HT-29 (cell line): Measurements from ENCODE around the gene UROD. TPM values are rescaled to one million over a fixed set of nuclear protein-coding genes. Genes with fewer than 3 reads are reported as not detected.
"Not testable (repeated sequence)": the region's sequence is repeated elsewhere in the genome, so short reads cannot be mapped to it uniquely, and the experiment has no call there.

Experiments used
- DNase-seq: peaks from one replicate; pipeline ENCODE4 v3.0.0-alpha.2; 2015; ENCODE audit warnings: low spot score
- total RNA-seq: library from RNA; depleted of rRNA; stranded (reverse); fragments of >200 nt; shearing (Covaris generic); gene quantifications from 2 replicates; pipeline ENCODE4 v1.2.3, GENCODE V29; 2014; rRNA removed

UROD gene
- total RNA-seq, 1 experiment from 2014 or later, result 98.8 TPM

- no peak for DNase-seq
Measured at GRCh38 chr1:45038661-45039364, 26.8 kb downstream of the UROD start.

DNA sequence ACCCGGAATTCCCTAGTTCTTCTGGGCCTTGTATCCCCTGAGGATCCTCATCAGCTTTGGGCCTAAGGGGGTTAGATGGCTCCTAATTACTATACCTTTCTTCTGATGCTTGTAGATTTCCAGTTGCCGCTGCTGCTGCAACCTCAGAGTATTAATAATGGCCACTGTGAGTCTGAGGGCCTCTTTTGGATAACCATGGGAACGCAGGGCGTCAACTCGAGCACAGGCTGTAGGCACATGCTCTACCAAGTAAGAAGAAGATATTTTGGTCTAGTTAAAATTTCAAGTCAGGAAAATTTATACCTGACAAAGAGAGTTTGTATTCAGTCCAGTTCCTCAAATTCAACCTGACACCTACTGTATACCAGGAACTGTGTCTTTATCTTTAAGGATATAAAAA lies 28.2 kb downstream of the UROD start:
- DNase-seq, result no peak

GRCh38 chr1:45043094-45043493 lies 31.0 kb downstream of the UROD start:
- no peak for DNase-seq

- no peak for DNase-seq
Measured at GRCh38 chr1:45044916-45045315, 32.9 kb downstream of the UROD start.

GRCh38 chr1:45047032-45047431 lies 35.0 kb downstream of the UROD start:
- no peak for DNase-seq

DNA sequence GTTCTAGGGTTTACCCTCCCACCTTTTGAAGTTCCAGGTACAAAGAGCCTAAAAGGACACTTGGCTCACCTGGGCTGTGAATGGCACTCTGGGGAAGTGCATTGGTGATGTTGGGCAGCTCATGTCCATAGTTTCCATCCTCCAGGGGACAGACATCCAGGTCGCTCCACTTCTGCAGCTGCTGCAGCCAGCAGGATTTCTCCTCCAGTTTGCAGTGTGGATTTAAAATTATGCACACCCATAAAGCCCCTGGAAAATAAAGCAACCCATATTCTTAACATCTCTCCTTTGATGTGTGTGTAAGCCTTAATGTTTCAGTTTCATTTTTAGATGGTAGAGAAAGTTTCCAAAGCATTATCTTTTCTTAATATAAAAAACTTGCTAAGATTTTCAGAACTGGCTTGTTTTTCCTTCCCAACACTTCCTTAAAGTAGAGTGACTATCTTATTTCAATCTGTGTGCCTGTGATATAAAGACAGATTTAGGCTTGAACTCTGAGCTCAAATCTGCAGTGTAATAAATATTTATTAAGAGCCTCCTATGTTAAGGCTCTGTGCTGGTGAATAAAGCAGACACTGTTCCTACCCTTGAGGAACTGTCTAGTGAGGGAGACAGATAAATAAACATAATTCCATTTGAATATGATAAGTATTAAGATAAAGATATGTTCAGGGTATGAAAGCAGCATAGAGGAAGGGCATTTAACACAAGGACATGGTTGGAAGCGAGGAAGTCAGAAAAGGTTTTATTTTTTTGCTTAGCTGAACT lies 39.1 kb downstream of the UROD start:
- DNase-seq, result no peak

DNA sequence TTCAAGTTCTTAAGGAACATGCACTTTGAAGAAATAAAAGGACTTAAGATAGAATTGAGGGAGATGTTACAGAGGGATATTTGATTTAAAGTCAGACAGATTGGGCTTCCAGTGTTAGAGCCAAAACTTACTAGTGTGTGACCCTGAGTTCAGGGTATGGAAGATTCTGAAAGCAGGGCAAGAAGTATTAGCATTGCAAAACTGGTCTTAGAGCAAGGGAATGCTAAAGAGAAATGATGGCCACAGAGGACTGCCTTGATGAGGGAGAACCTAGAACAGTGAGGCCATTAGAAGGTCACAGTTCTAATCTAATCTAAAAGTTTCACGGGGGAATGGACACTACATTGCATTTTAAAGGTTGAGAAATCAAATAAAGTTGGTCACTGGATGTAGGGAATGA lies 45.5 kb downstream of the UROD start:
- no peak for DNase-seq

DNA sequence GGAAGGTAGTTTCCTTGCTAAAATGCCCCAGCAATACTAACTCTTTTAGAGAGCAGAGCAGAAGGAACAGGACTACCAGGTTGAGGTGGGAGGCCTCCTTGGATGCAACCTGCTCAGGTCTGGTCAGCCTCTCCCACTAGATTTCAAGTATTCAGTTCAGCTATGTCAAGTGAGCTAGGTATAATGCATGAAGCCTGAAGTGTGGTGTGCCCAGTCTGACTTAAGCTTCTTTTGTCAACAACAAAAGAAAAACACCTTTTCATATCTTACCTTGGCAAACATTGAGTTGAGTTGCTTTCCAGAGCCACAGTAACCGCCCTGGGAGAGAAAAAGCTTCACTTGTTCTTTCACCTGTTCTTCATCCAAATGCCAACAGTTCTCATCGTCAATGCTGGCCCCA lies 47.8 kb downstream of the UROD start:
- DNase-seq, result no peak

DNA sequence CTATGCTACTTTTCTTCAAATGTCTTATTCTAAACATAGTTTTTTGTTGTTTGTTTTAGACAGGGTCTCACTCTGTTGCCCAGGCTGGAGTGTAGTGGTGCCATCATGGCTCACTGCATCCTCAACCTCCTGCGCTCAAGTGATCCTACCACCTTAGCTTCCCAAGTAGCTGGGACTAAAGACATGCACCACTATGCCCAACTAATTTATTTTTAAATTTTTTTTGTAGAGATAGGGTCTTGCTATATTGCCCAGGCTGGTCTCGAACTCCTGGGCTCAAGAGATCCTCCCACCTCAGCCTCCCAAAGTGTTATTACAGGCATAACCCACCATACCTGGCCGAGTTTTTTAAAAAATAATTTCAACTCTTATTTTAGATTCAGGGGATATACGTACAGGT lies 50.4 kb downstream of the UROD start:
- not testable (repeated sequence) for DNase-seq

DNA sequence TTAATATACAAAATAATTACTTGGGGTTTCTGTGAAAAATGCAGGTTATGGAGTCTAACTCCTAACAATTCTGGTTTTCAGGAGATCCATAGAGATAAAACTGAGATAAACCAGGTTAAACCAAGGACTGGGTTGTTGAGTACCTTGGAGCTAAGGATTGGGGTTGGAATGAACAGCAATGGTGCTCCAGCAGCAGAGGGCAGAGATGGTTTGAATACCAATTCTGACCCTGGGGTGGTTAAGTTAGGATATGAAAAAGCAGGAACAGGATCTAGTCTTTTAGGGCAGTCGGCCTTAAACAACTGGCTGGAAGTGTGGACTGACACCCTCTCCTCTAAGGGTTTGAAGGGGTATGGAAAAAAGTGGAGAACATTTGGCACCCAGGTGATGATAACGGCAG lies 53.0 kb downstream of the UROD start:
- no peak for DNase-seq

Other genes starting within 250 kb of the UROD start
- gene RPS8, start 236.7 kb upstream of the UROD start, total RNA-seq, result 1,326 and 1,606 TPM in 2 replicates
- gene BEST4, start 224.1 kb upstream of the UROD start, total RNA-seq, result 0.31 and 0.33 TPM in 2 replicates
- 135 and 137 TPM in 2 replicates for gene PLK3, start 211.9 kb upstream of the UROD start, total RNA-seq
- gene DYNLT4, start 204.9 kb upstream of the UROD start, total RNA-seq, result 3.4 and 10.4 TPM in 2 replicates
- 16.4 and 18.0 TPM in 2 replicates for gene BTBD19, start 203.7 kb upstream of the UROD start, total RNA-seq
- 0.16 and 0.18 TPM in 2 replicates for gene PTCH2, start 169.0 kb upstream of the UROD start, total RNA-seq
- gene EIF2B3, start 25.7 kb upstream of the UROD start, total RNA-seq, result 13.1 and 14.6 TPM in 2 replicates
- gene HECTD3, start 930 bp upstream of the UROD start, total RNA-seq, result 23.1 and 23.6 TPM in 2 replicates
- 0.71 and 0.91 TPM in 2 replicates for gene ZSWIM5, start 194.4 kb downstream of the UROD start, total RNA-seq